HCT116 (cell line): ENCODE results near the gene CD74. TPM values are rescaled to one million over a fixed set of nuclear protein-coding genes. Genes with fewer than 3 reads are reported as not detected.

ENCODE experiments used
- ATAC-seq: fragments of 200-7000 bp; cut with Tn5 transposase; 2 replicates; pipeline ENCODE4 v1.9.1; 2020; ENCODE audit warnings: mild to moderate bottlenecking, moderate library complexity
- BruUV-seq: library from RNA; stranded (reverse); fragments of 400-500 nt; replicated peaks from 2 replicates; lab custom pipeline; 2021; lab: Mats Ljungman, UMichigan
- CTCF ChIA-PET: fragments of 300-600 bp; sonication (Branson Sonifier 250); formaldehyde crosslinking; loops from one replicate; lab custom pipeline; 2021; ENCODE audit warnings: antibody characterized with exemption; lab: Charles Lee
- POLR2A ChIA-PET: fragments of 300-600, 350-600 bp; sonication (Branson Sonifier 250); formaldehyde crosslinking; loops from one replicate; lab custom pipeline; 2021; ENCODE audit warnings: antibody characterized with exemption; lab: Charles Lee
- RAD21 ChIA-PET, 2 experiments: fragments of 300-600 bp; sonication (Branson Sonifier 250); formaldehyde crosslinking; loops; one replicate each; lab custom pipeline; 2023; ENCODE audit warnings: low total read pairs in 2 of 2; ENCODE audit not compliant: uncharacterized antibody in 2 of 2, unreplicated experiment in 2 of 2, low non-redundant PET in 1 of 2; lab: Charles Lee
- DNase-seq: peaks from one replicate; pipeline ENCODE4 v3.0.0-alpha.2; 2010; ENCODE audit warnings: low read depth, low spot score
- H2AFZ ChIP-seq: fragments of 200-600 bp; shearing (Covaris generic), sonication (generic); 2 replicates; pipeline ENCODE4 v1.6.1; 2017; ENCODE audit warnings: low read depth, mixed run types, mixed read lengths, antibody characterized with exemption, low read length; ENCODE audit not compliant: poor library complexity, severe bottlenecking
- H3K27ac ChIP-seq: 2 replicates; pipeline ENCODE4 v1.5.1; 2012; ENCODE audit warnings: low read depth, low read length
- H3K27me3 ChIP-seq: fragments of 200-600 bp; sonication (generic); 2 replicates; pipeline ENCODE4 v1.6.1; 2016; ENCODE audit warnings: mixed run types, low read length, mixed read lengths; ENCODE audit not compliant: insufficient read depth
- H3K36me3 ChIP-seq, 2 experiments: fragments of 200-500 bp in 1 of 2; fragments of 200-600 bp in 1 of 2; sonication (Bioruptor generic) in 1 of 2; sonication (generic) in 1 of 2; 2 replicates each; pipeline versions ENCODE4 v1.5.1 to v1.6.1; 2014 to 2016; ENCODE audit warnings: low read length in 2 of 2, inconsistent platforms in 1 of 2, mixed read lengths in 1 of 2, mixed run types in 1 of 2; ENCODE audit not compliant: insufficient read depth in 2 of 2, control insufficient read depth in 1 of 2
- H3K4me1 ChIP-seq, 2 experiments: fragments of 200-600 bp in 1 of 2; sonication (generic) in 1 of 2; 2 replicates each; pipeline versions ENCODE4 v1.5.1 to v1.6.1; 2012 to 2017; ENCODE audit warnings: low read length in 2 of 2, inconsistent platforms in 1 of 2, mild to moderate bottlenecking in 1 of 2, mixed read lengths in 1 of 2, mixed run types in 1 of 2, moderate library complexity in 1 of 2; ENCODE audit not compliant: insufficient read depth in 2 of 2, control insufficient read depth in 1 of 2
- H3K4me2 ChIP-seq: fragments of 200-600 bp; sonication (generic); 2 replicates; pipeline ENCODE4 v1.6.1; 2017; ENCODE audit warnings: mixed run types, low read length, mixed read lengths
- H3K4me3 ChIP-seq, 2 experiments: fragments of 200-600 bp in 1 of 2; sonication (generic) in 1 of 2; replicated peaks in 1 of 2; 2 replicates each; pipeline ENCODE4 v1.5.1; 2011 to 2016; ENCODE audit warnings: low read length in 2 of 2, control low read depth in 1 of 2, low read depth in 1 of 2, mild to moderate bottlenecking in 1 of 2, mixed read lengths in 1 of 2, mixed run types in 1 of 2
- H3K79me2 ChIP-seq: fragments of 200-600 bp; sonication (generic); 2 replicates; pipeline ENCODE4 v1.6.1; 2017; ENCODE audit warnings: mild to moderate bottlenecking, mixed run types, low read length, moderate library complexity, mixed read lengths; ENCODE audit not compliant: insufficient read depth
- H3K9ac ChIP-seq: fragments of 200-600 bp; sonication (generic); 2 replicates; pipeline ENCODE4 v1.6.1; 2016; ENCODE audit warnings: low read length, mixed read lengths
- H3K9me2 ChIP-seq: fragments of 200-600 bp; sonication (generic), shearing (Covaris generic); 2 replicates; pipeline ENCODE4 v1.6.1; 2017; ENCODE audit warnings: mixed run types, mild to moderate bottlenecking, moderate library complexity; ENCODE audit not compliant: insufficient read depth
- H3K9me3 ChIP-seq, 2 experiments: fragments of 200-500 bp in 1 of 2; fragments of 200-600 bp in 1 of 2; sonication (Bioruptor generic) in 1 of 2; sonication (generic) in 1 of 2; 2 replicates each; pipeline ENCODE4 v1.6.1; 2014 to 2017; ENCODE audit warnings: low read length in 2 of 2, mixed read lengths in 2 of 2, inconsistent platforms in 1 of 2, low read depth in 1 of 2, mild to moderate bottlenecking in 1 of 2, mixed run types in 1 of 2, moderate library complexity in 1 of 2; ENCODE audit not compliant: control insufficient read depth in 1 of 2, insufficient read depth in 1 of 2
- H4K20me1 ChIP-seq: fragments of 200-600 bp; sonication (generic), shearing (Covaris generic); 2 replicates; pipeline ENCODE4 v1.6.1; 2017; ENCODE audit warnings: mixed run types, mild to moderate bottlenecking, moderate library complexity; ENCODE audit not compliant: insufficient read depth
- CBX3 ChIP-seq: IDR thresholded peaks from 2 replicates; pipeline ENCODE4 v1.6.1; 2012; ENCODE audit warnings: low read depth
- CEBPB ChIP-seq: IDR thresholded peaks from 2 replicates; pipeline ENCODE4 v1.6.1; 2012; ENCODE audit warnings: low read depth
- CTCF ChIP-seq, 3 experiments: fragments of 200-600 bp in 1 of 3; sonication (generic) in 1 of 3; IDR thresholded peaks in 2 of 3; conservative IDR thresholded peaks in 1 of 3; 2 replicates each; pipeline ENCODE4 v1.5.1; 2012 to 2017; ENCODE audit warnings: low read depth in 2 of 3, low read length in 2 of 3, antibody characterized with exemption in 1 of 3, borderline replicate concordance in 1 of 3, control low read depth in 1 of 3, mild to moderate bottlenecking in 1 of 3, mixed read lengths in 1 of 3, mixed run types in 1 of 3, moderate library complexity in 1 of 3; ENCODE audit not compliant: insufficient read depth in 1 of 3
- EZH2phosphoT487 ChIP-seq: fragments of 200-600 bp; IDR thresholded peaks from 2 replicates; pipeline ENCODE4 v1.6.1; 2018; ENCODE audit warnings: antibody characterized with exemption, borderline replicate concordance
- MAX ChIP-seq: IDR thresholded peaks from 2 replicates; pipeline ENCODE4 v1.6.1; 2012
- POLR2A ChIP-seq: IDR thresholded peaks from 2 replicates; pipeline ENCODE4 v1.7.0; 2011; ENCODE audit warnings: borderline replicate concordance; ENCODE audit not compliant: insufficient read depth, insufficient read length; ENCODE audit errors: extremely low read depth
- SIN3A ChIP-seq: IDR thresholded peaks from 2 replicates; pipeline ENCODE4 v1.6.1; 2012; ENCODE audit warnings: low read depth
- SP1 ChIP-seq: IDR thresholded peaks from 2 replicates; pipeline ENCODE4 v1.6.1; 2012; ENCODE audit warnings: low read depth
- YY1 ChIP-seq: IDR thresholded peaks from 2 replicates; pipeline ENCODE4 v1.6.1; 2011; ENCODE audit warnings: low read length, low read depth, moderate library complexity, mild to moderate bottlenecking; ENCODE audit not compliant: insufficient replicate concordance; ENCODE audit errors: extremely low read depth
- ZNF274 ChIP-seq: fragments of 200-500 bp; sonication (Bioruptor generic); IDR thresholded peaks from 2 replicates; pipeline ENCODE4 v1.6.1; 2014; ENCODE audit warnings: mild to moderate bottlenecking, low read depth, low read length, inconsistent platforms
- intact Hi-C: fragments of 100-400 bp; cut with micrococcal nuclease; formaldehyde crosslinking; loops from 2 replicates; pipeline ENCODE4 v1.10.0; 2022
- total RNA-seq: library from RNA; stranded (reverse); gene quantifications from one replicate; pipeline ENCODE4 v1.2.1, GENCODE V29; 2021; ENCODE audit not compliant: unreplicated experiment
- TF ChIP-seq, protein P1 (sequence below): IDR thresholded peaks from 2 replicates; pipeline ENCODE4 v1.6.1; 2012

CD74 gene
- total RNA-seq, 1 experiment from 2014 or later: 8.9 TPM

- ATAC-seq (no peak), DNase-seq (no peak)
- no peak overlapping the region for H2AFZ ChIP-seq
- POLR2A ChIA-PET: no interaction called here
- H3K9me3 ChIP-seq: no peaks in the 10 kb centered on the region
- intact Hi-C loops: no loop called here
- no peaks in the 10 kb centered on the region for H3K27me3 ChIP-seq
- H3K9ac ChIP-seq: no peak overlapping the region
- RAD21 ChIA-PET: no interaction called here
- H3K4me2 ChIP-seq: no peak overlapping the region
- H3K36me3 ChIP-seq: peaks cover 45 to 68% of the 10 kb centered on the region in 2 experiments
- H3K4me3 ChIP-seq: no peak overlapping the region
- no peak for TF ChIP-seq SIN3A
- no peak for TF ChIP-seq SP1
- no peak for TF ChIP-seq MAX
- no peak for TF ChIP-seq ZNF274
- TF ChIP-seq CEBPB: no peak
- TF ChIP-seq YY1: no peak
- TF ChIP-seq CTCF (IDR thresholded peaks at IDR 0.05 in 2 of 3, conservative IDR thresholded peaks at IDR 0.05 in 1 of 3; ENCODE audit: borderline replicate concordance in 1 of 3, insufficient read depth in 1 of 3, low read depth in 2 of 3, low read length in 2 of 3): no peak
- TF ChIP-seq, protein P1, sequence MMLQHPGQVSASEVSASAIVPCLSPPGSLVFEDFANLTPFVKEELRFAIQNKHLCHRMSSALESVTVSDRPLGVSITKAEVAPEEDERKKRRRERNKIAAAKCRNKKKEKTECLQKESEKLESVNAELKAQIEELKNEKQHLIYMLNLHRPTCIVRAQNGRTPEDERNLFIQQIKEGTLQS: no peak
- no peak for TF ChIP-seq EZH2phosphoT487
- no peak for TF ChIP-seq POLR2A
- no peak for TF ChIP-seq CBX3
- no peaks in the 10 kb centered on the region for H3K4me1 ChIP-seq
- CTCF ChIA-PET: no interaction called here
- H3K27ac ChIP-seq: no peak overlapping the region
- no TSS peak for BruUV-seq
- H3K79me2 ChIP-seq: no peaks in the 10 kb centered on the region; the same call in 1 of the 2 replicates
- H4K20me1 ChIP-seq: no peaks in the 10 kb centered on the region
- no peaks in the 10 kb centered on the region for H3K9me2 ChIP-seq
Measured at GRCh38 chr5:150392680-150393079, 20.0 kb downstream of the CD74 start.
